SU-DHL-6 (cell line): ENCODE results near the gene NME3.

ENCODE experiments used
- H2AFZ ChIP-seq: fragments of 200-600 bp; sonication (generic); 2 replicates; pipeline ENCODE4 v1.6.1; 2014; ENCODE audit warnings: low read depth, mild to moderate bottlenecking, moderate library complexity, mixed read lengths, antibody characterized with exemption, low read length; ENCODE audit not compliant: severe bottlenecking
- H3F3A ChIP-seq: fragments of 200-600 bp; shearing (Covaris generic); 2 replicates; pipeline ENCODE4 v1.6.0; 2016; ENCODE audit warnings: antibody characterized with exemption, mild to moderate bottlenecking; ENCODE audit not compliant: insufficient read depth
- H3K27ac ChIP-seq: fragments of 200-600 bp; sonication (generic); 2 replicates; pipeline ENCODE4 v1.5.1; 2016; ENCODE audit warnings: low read depth, mild to moderate bottlenecking, low read length, moderate library complexity, mixed read lengths
- H3K27me3 ChIP-seq: fragments of 200-600 bp; sonication (generic), shearing (Covaris generic); 2 replicates; pipeline ENCODE4 v1.6.0; 2014; ENCODE audit warnings: mild to moderate bottlenecking, low read length
- H3K36me3 ChIP-seq: fragments of 200-600 bp; sonication (generic); 2 replicates; pipeline ENCODE4 v1.6.1; 2014; ENCODE audit warnings: mild to moderate bottlenecking, low read length, mixed read lengths
- H3K4me2 ChIP-seq: fragments of 300-600, 200-600 bp; shearing (Covaris generic), sonication (generic); 2 replicates; pipeline ENCODE4 v1.6.0; 2014; ENCODE audit warnings: low read length, low read depth, mild to moderate bottlenecking; ENCODE audit not compliant: poor library complexity, severe bottlenecking
- H3K4me3 ChIP-seq: fragments of 200-600 bp; sonication (generic); 2 replicates; pipeline ENCODE4 v1.5.1; 2014; ENCODE audit warnings: antibody characterized with exemption, low read length, mild to moderate bottlenecking, mixed read lengths; ENCODE audit not compliant: insufficient read depth, poor library complexity, severe bottlenecking
- H3K79me2 ChIP-seq: fragments of 200-600 bp; sonication (generic); 2 replicates; pipeline ENCODE4 v1.6.1; 2014; ENCODE audit warnings: mild to moderate bottlenecking, low read length, moderate library complexity; ENCODE audit not compliant: insufficient read depth
- H3K9ac ChIP-seq: fragments of 200-600 bp; sonication (generic); 2 replicates; pipeline ENCODE4 v1.7.0; 2014; ENCODE audit warnings: mild to moderate bottlenecking, low read length
- H3K9me2 ChIP-seq: fragments of 200-600 bp; sonication (generic); replicated peaks from 2 replicates; pipeline ENCODE4 v1.6.1; 2014; ENCODE audit warnings: low read length; ENCODE audit not compliant: insufficient read depth
- H3K9me3 ChIP-seq: fragments of 200-600 bp; sonication (generic); 2 replicates; pipeline ENCODE4 v1.6.1; 2014; ENCODE audit warnings: low read length, mixed read lengths; ENCODE audit not compliant: insufficient read depth
- H4K20me1 ChIP-seq: fragments of 200-600 bp; sonication (generic); 2 replicates; pipeline ENCODE4 v1.6.1; 2014; ENCODE audit warnings: low read depth, mild to moderate bottlenecking, antibody characterized with exemption, low read length, moderate library complexity, mixed read lengths
- CTCF ChIP-seq: fragments of 200-600 bp; sonication (generic); IDR thresholded peaks from one replicate; pipeline ENCODE4 v1.5.1; 2017; ENCODE audit warnings: antibody characterized with exemption, mild to moderate bottlenecking, low read length, moderate library complexity; ENCODE audit not compliant: insufficient read depth, poor library complexity, severe bottlenecking
- EZH2phosphoT487 ChIP-seq: fragments of 200-600 bp; sonication (generic), shearing (Covaris generic); conservative IDR thresholded peaks from 2 replicates; pipeline ENCODE4 v1.6.1; 2018; ENCODE audit warnings: mild to moderate bottlenecking, antibody characterized with exemption, low read length, moderate library complexity, mixed read lengths

NME3 gene

DNA sequence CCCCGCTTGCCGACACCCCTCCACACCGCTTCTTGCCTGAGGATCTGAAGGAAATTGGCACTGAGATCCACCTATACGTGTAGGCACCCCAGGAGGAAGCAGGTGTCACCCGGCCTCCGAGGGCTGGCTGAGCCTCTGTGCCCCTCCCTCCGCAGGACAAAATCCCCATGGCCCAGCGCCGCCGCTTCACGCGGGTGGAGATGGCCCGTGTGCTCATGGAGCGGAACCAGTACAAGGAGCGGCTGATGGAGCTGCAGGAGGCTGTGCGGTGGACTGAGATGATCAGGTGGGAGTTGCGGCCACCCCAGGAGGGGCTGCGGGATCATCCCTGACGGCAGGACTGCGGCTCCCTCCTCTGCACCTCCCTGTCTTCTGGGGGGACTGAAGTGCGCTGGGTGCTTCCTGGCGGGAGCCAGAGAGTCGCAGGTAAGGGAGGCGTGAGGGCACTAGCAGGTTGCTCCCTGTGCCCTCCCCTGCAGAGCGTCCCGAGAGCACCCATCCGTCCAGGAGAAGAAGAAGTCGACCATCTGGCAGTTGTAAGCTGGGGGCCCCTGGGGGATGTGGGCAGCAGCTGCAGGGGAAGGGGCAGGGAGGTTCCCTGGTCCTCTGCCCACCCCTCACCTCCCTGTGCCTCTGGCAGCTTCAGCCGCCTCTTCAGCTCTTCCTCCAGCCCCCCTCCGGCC, 9.0 kb downstream of the NME3 start:
- no peaks in the 10 kb centered on the region for H4K20me1 ChIP-seq
- H3K36me3 ChIP-seq, result no peaks in the 10 kb centered on the region
- no peak overlapping the region for H2AFZ ChIP-seq
- H3K27me3 ChIP-seq, result no peaks in the 10 kb centered on the region
- no peak overlapping the region for H3K4me3 ChIP-seq
- no peak overlapping the region for H3K4me2 ChIP-seq
- TF ChIP-seq EZH2phosphoT487 (no peak), CTCF (no peak)
- no peaks in the 10 kb centered on the region for H3F3A ChIP-seq
- no peaks in the 10 kb centered on the region for H3K9me2 ChIP-seq
- no peaks in the 10 kb centered on the region for H3K9me3 ChIP-seq
- no peak overlapping the region for H3K9ac ChIP-seq
- H3K79me2 ChIP-seq, result no peaks in the 10 kb centered on the region
- H3K27ac ChIP-seq, result no peak overlapping the region

DNA sequence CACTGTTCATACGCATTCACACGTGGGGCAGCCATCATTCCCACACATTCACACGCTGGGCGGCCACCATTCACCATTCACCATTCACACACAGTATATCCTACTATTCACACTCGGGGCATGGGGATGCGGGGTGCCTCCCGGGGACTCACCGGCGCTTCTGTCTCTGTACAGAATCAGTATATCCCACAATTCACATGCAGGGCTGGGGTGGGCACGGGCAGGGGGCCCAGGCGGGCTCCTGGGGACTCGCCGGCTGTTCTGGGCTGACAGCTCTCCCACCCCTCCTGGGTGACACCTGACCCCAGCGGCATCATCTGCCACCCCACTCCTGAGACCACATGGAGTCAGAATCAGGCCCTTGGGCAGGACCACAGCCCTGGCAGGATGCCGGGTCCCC, 9.6 kb downstream of the NME3 start:
- TF ChIP-seq CTCF (no peak), EZH2phosphoT487 (no peak)
- Histone ChIP-seq H3F3A (no peaks in the 10 kb centered on the region), H4K20me1 (no peaks in the 10 kb centered on the region), H3K79me2 (no peaks in the 10 kb centered on the region), H3K4me3 (no peak overlapping the region), H3K4me2 (no peak overlapping the region), H3K27me3 (no peaks in the 10 kb centered on the region), H3K9ac (no peak overlapping the region), H3K36me3 (no peaks in the 10 kb centered on the region), H3K9me3 (no peaks in the 10 kb centered on the region), H3K9me2 (no peaks in the 10 kb centered on the region), H2AFZ (no peak overlapping the region), H3K27ac (no peak overlapping the region)

DNA sequence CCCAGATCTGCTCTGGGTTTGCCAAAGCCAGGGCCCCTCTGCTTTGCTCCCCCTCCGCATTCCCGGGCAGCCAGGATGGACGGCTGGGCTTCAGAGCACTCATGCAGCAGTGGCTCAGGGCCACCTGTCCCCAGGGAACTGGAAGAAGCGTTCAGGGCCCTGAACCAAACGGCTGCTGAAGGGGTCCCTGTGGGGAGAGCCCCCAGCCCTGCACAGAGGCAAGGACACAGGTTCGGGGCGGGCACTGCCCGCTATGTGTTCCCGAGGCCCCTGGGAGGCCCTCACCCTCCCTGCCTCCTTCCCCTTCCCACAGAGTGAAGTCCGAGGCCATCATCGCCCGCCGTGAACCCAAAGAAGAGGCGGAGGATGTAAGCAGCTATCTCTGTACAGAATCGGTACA, 10.4 kb downstream of the NME3 start:
- no peaks in the 10 kb centered on the region for H3F3A ChIP-seq

More for the DNA sequence above, 10.4 kb downstream of the NME3 start:
- H3K36me3 ChIP-seq, result no peaks in the 10 kb centered on the region
- no peaks in the 10 kb centered on the region for H4K20me1 ChIP-seq
- no peaks in the 10 kb centered on the region for H3K9me3 ChIP-seq
- H3K79me2 ChIP-seq, result no peaks in the 10 kb centered on the region
- TF ChIP-seq EZH2phosphoT487 (no peak), CTCF (no peak)
- H3K4me2 ChIP-seq, result no peak overlapping the region
- H3K27me3 ChIP-seq, result no peaks in the 10 kb centered on the region
- no peak overlapping the region for H3K27ac ChIP-seq
- no peak overlapping the region for H2AFZ ChIP-seq
- H3K9ac ChIP-seq, result no peak overlapping the region
- no peak overlapping the region for H3K4me3 ChIP-seq
- no peaks in the 10 kb centered on the region for H3K9me2 ChIP-seq
